GM23248 (cell line): Measurements from ENCODE around the gene TXNIP. TPM values are rescaled to one million over a fixed set of nuclear protein-coding genes. Genes with fewer than 3 reads are reported as not detected.
A peak's percentile ranks its signal among the peaks of the same experiment; 100 is the strongest.

Source experiments
- DNase-seq: peaks from one replicate; pipeline ENCODE4 v3.0.0-alpha.2; 2015
- H2AFZ ChIP-seq: fragments of 200-600 bp; sonication (generic); 2 replicates; pipeline ENCODE4 v1.6.1; 2016; ENCODE audit warnings: antibody characterized with exemption
- H3F3A ChIP-seq: fragments of 200-600 bp; sonication (generic); 2 replicates; pipeline ENCODE4 v1.6.1; 2016; ENCODE audit warnings: mild to moderate bottlenecking, antibody characterized with exemption, mixed run types; ENCODE audit not compliant: insufficient read depth
- H3K27ac ChIP-seq: fragments of 200-600 bp; sonication (generic); 2 replicates; pipeline ENCODE4 v1.5.1; 2016; ENCODE audit warnings: mild to moderate bottlenecking
- H3K27me3 ChIP-seq: fragments of 200-600 bp; sonication (generic); replicated peaks from 2 replicates; pipeline ENCODE4 v1.6.1; 2016; ENCODE audit warnings: mild to moderate bottlenecking; ENCODE audit not compliant: insufficient read depth
- H3K36me3 ChIP-seq: fragments of 200-600 bp; sonication (generic); 2 replicates; pipeline ENCODE4 v1.6.1; 2016; ENCODE audit warnings: low read depth, mild to moderate bottlenecking
- H3K4me1 ChIP-seq: fragments of 200-600 bp; sonication (generic); 2 replicates; pipeline ENCODE4 v1.6.1; 2016; ENCODE audit warnings: mild to moderate bottlenecking; ENCODE audit not compliant: insufficient read depth
- H3K4me2 ChIP-seq: fragments of 200-600 bp; sonication (generic); one replicate; pipeline ENCODE4 v1.6.1; 2016; ENCODE audit warnings: mild to moderate bottlenecking; ENCODE audit not compliant: unreplicated experiment
- H3K4me3 ChIP-seq: fragments of 200-600 bp; sonication (generic); 2 replicates; pipeline ENCODE4 v1.5.1; 2016; ENCODE audit warnings: mild to moderate bottlenecking
- H3K79me2 ChIP-seq: fragments of 200-600 bp; sonication (generic); 2 replicates; pipeline ENCODE4 v1.6.1; 2016; ENCODE audit warnings: mild to moderate bottlenecking; ENCODE audit not compliant: insufficient read depth
- H3K9ac ChIP-seq: fragments of 200-600 bp; sonication (generic); 2 replicates; pipeline ENCODE4 v1.6.1; 2016; ENCODE audit warnings: mild to moderate bottlenecking
- H3K9me2 ChIP-seq: fragments of 200-600 bp; sonication (generic); 2 replicates; pipeline ENCODE4 v1.6.1; 2016; ENCODE audit warnings: mixed run types, mild to moderate bottlenecking, moderate library complexity; ENCODE audit not compliant: insufficient read depth
- H3K9me3 ChIP-seq: fragments of 200-600 bp; sonication (generic); one replicate; pipeline ENCODE4 v1.6.1; 2017; ENCODE audit warnings: low read depth
- H4K20me1 ChIP-seq: fragments of 200-600 bp; sonication (generic); 2 replicates; pipeline ENCODE4 v1.6.0; 2016; ENCODE audit not compliant: insufficient read depth
- EZH2 ChIP-seq: fragments of 200-600 bp; sonication (generic); IDR thresholded peaks from 2 replicates; pipeline ENCODE4 v1.6.1; 2018; ENCODE audit warnings: antibody characterized with exemption, mild to moderate bottlenecking; ENCODE audit not compliant: insufficient read depth, poor library complexity, severe bottlenecking
- EZH2phosphoT487 ChIP-seq: fragments of 200-600 bp; sonication (generic); IDR thresholded peaks from 2 replicates; pipeline ENCODE4 v1.6.1; 2018; ENCODE audit warnings: antibody characterized with exemption, moderate library complexity, mild to moderate bottlenecking, low read depth; ENCODE audit not compliant: insufficient read depth
- WGBS, 2 experiments: methylation state at CpG; one replicate each; pipeline ENCODE4 v1.1.6; 2015 to 2017; ENCODE audit warnings: low lambda C conversion rate in 2 of 2, low coverage in 1 of 2; ENCODE audit errors: missing lambda C conversion rate in 2 of 2; 5-methylcytosine and 5-hydroxymethylcytosine counted together
- in situ Hi-C: fragments of 300-500 bp; cut with MboI; formaldehyde crosslinking; loops from 2 replicates; pipeline ENCODE4 v1.15.0; 2020
- polyA plus RNA-seq: library from polyadenylated mRNA; unstranded; fragments of >200 nt; fragmentation: Nextera tagmentation; extraction: Ambion mirVana; gene quantifications from 2 replicates; pipeline ENCODE4 v1.2.1, GENCODE V29; 2016
- total RNA-seq: library from RNA; depleted of rRNA; stranded (reverse); fragments of >200 nt; shearing (Covaris generic); gene quantifications from 2 replicates; pipeline ENCODE4 v1.2.3, GENCODE V29; 2014

Gene TXNIP
- total and polyA plus RNA-seq, 2 experiments from 2014 or later, result 169 to 263 TPM

DNA sequence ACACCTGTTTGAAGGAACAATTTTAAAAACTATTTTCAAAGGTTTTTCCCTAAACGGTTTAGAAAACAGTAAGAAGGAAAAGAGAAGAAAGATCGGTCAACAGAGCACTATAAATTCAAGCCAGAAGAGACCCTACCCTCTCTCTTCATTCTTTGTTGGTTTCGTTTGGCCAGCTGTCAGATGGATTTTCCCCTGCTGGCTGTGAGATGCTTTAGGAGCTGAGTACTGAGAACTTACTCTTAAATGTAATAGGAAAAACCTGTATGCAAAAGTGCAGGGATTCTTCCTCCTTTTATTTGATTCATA is 1.3 kb upstream of the TXNIP start:
- TF ChIP-seq EZH2 (no peak), EZH2phosphoT487 (no peak)
- no peaks in the 10 kb centered on the region for H3K9me2 ChIP-seq
- no peaks in the 10 kb centered on the region for H3K27me3 ChIP-seq
- no peak for DNase-seq
- no peak overlapping the region for H3K9ac ChIP-seq
- WGBS, 2 experiments, result 20 to 31% methylated on average over 3 of the region's 3 CpGs
- H3K36me3 ChIP-seq, result peaks cover 25% of the 10 kb centered on the region
- peak overlapping the region; percentile 81 for H2AFZ ChIP-seq
- H3K4me2 ChIP-seq, result peak overlapping the region; percentile 87
- peak overlapping the region; percentile 91; the same call in 1 of the 2 replicates for H3K4me3 ChIP-seq
- in situ Hi-C loops, result no loop called here
- peaks cover 22% of the 10 kb centered on the region; the same call in 1 of the 2 replicates for H4K20me1 ChIP-seq
- peaks cover 37% of the 10 kb centered on the region for H3K79me2 ChIP-seq
- H3F3A ChIP-seq, result peaks cover 36% of the 10 kb centered on the region
- no peak overlapping the region for H3K27ac ChIP-seq
- H3K4me1 ChIP-seq, result peaks cover 26% of the 10 kb centered on the region
- no peaks in the 10 kb centered on the region for H3K9me3 ChIP-seq

DNA sequence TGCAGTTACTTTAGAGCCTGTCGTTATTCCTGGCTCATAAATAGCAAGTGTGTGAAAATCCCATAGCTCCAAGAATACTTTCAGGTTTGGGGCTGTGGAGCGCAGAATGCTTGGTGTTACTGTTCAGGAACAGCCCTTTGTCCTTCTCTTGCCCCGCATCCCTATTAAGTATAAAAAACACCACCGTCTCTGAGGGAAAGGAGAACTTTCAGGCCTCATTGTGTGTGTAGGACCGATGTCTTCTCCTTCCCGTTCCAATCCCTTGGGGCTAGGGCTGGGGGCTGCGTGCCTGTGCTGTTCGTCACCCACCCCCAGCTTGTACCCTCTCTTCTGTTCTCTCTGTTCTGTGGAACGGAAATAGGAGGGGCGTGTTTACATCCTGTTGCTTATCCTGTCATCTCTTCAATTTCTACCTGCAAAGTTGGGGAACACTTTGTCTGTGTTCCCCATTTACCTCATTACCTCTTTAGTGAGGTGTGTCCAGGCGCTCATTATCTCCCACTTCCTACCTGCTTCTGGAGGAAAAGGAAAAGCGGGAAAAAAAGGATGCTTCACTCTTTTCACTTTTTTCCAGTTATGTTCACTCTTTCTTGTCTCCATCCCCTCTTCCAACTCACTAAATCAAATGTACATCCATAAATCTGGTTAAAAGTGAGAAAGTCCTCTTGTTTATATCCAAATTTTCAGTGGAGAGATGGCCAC is 788 bp upstream of the TXNIP start:
- Histone ChIP-seq H3K27ac (peak overlapping the region; percentile 56), H3K4me3 (peak overlapping the region; percentile 91), H3K4me1 (peaks cover 31% of the 10 kb centered on the region), H3K4me2 (peak overlapping the region; percentile 87), H3K9me2 (no peaks in the 10 kb centered on the region), H4K20me1 (peaks cover 23% of the 10 kb centered on the region; the same call in 1 of the 2 replicates), H3K9ac (peak overlapping the region; percentile 81), H3K36me3 (peaks cover 30% of the 10 kb centered on the region), H3K9me3 (no peaks in the 10 kb centered on the region), H3K27me3 (no peaks in the 10 kb centered on the region), H3K79me2 (peaks cover 40% of the 10 kb centered on the region), H3F3A (peaks cover 42% of the 10 kb centered on the region), H2AFZ (peak overlapping the region; percentile 81)
- in situ Hi-C loops, result no loop called here
- WGBS, 2 experiments, result 18 to 19% methylated on average over 12 of the region's 12 CpGs
- no peak for DNase-seq
- TF ChIP-seq EZH2 (no peak), EZH2phosphoT487 (no peak)

DNA sequence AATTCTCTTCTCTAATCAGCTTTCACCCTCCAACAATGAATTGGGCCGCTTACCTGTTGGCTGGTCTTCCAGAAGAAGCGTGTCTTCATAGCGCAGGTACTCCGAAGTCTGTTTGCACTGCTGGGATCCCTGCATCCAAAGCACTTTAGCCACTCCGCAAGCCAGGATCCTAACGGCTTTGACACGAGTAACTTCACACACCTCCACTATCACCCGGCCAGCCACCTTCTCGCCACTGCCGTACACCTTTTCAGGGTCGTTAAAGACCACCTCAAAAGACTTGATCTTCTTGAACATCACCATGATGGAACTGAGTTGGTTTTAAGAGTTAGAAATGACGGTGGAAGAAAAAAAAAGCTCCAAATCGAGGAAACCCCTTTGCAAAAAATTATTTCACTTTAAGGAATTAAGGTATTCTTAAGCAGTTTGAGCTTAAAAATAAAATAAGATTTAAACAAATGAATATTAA is 381 bp downstream of the TXNIP start:
- H3K4me1 ChIP-seq, result peaks cover 33% of the 10 kb centered on the region
- TF ChIP-seq EZH2 (no peak), EZH2phosphoT487 (no peak)
- no peaks in the 10 kb centered on the region for H3K9me2 ChIP-seq
- peaks cover 23% of the 10 kb centered on the region; the same call in 1 of the 2 replicates for H4K20me1 ChIP-seq
- H3F3A ChIP-seq, result peaks cover 53% of the 10 kb centered on the region
- peak overlapping the region; percentile 81 for H3K9ac ChIP-seq
- no peaks in the 10 kb centered on the region for H3K27me3 ChIP-seq
- H3K9me3 ChIP-seq, result no peaks in the 10 kb centered on the region
- peak overlapping the region; percentile 95 for H3K4me2 ChIP-seq
- DNase-seq, result peak; percentile 42
- H3K4me3 ChIP-seq, result peak overlapping the region; percentile 91
- WGBS, 2 experiments, result 0 to 2% methylated on average over 13 of the region's 13 CpGs
- peak overlapping the region; percentile 24 for H3K27ac ChIP-seq
- peaks cover 40% of the 10 kb centered on the region for H3K79me2 ChIP-seq
- in situ Hi-C loops, result no loop called here
- no peak overlapping the region for H2AFZ ChIP-seq
- peaks cover 33% of the 10 kb centered on the region for H3K36me3 ChIP-seq

DNA sequence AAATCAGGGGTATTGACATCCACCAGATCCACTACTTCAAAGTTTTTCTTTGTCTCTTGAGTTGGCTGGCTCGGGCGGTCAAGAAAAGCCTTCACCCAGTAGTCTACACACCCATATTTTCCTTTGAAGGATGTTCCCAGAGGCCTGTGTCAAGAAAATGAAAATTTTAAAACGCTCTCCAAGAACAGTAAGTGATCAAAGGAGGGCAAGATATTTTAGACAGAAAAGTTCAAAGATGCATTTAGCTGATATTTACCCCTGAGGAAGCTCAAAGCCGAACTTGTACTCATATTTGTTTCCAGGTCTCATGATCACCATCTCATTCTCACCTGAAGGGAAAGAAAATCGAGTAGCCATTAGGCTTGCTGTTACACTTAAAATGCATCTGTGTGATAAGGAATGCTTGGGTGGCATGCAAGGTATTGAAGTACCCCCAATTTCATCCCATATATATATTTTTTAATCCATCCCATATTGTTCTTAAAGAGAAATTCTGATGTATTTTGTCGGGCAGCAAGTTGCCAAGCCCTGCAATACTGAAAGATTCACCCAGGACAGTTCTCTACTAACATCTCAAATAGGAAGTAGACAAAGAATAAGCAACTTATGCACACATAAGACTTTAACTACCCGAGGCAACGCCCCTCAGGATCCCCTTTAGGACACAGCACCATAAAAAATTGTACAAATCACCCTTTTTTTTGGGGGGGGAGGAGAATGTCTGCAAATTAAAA is 1.1 kb downstream of the TXNIP start:
- H3K9me3 ChIP-seq, result no peaks in the 10 kb centered on the region
- H3K4me2 ChIP-seq, result peak overlapping the region; percentile 95
- H3K9me2 ChIP-seq, result no peaks in the 10 kb centered on the region
- TF ChIP-seq EZH2phosphoT487 (no peak), EZH2 (no peak)
- DNase-seq, result peak; percentile 34
- no peak overlapping the region for H2AFZ ChIP-seq
- 4 to 5% methylated on average over 8 of the region's 8 CpGs for WGBS, 2 experiments
- peaks cover 60% of the 10 kb centered on the region for H3F3A ChIP-seq
- H3K9ac ChIP-seq, result peak overlapping the region; percentile 81
- peaks cover 33% of the 10 kb centered on the region for H3K4me1 ChIP-seq
- peaks cover 40% of the 10 kb centered on the region for H3K79me2 ChIP-seq
- H3K4me3 ChIP-seq, result peak overlapping the region; percentile 91
- no peaks in the 10 kb centered on the region for H3K27me3 ChIP-seq
- H4K20me1 ChIP-seq, result peaks cover 23% of the 10 kb centered on the region; the same call in 1 of the 2 replicates
- in situ Hi-C loops, result no loop called here
- peaks cover 33% of the 10 kb centered on the region for H3K36me3 ChIP-seq
- H3K27ac ChIP-seq, result peak overlapping the region; percentile 24
